Ishikawa (cell line): ENCODE measurements around the gene ZNF70.

Experiments used
- CEBPB ChIP-seq: IDR thresholded peaks from 2 replicates; pipeline ENCODE4 v1.6.1; 2012
- CREB1 ChIP-seq: IDR thresholded peaks from 2 replicates; pipeline ENCODE4 v1.6.1; 2012; ENCODE audit warnings: low read depth
- EGR1 ChIP-seq: IDR thresholded peaks from 2 replicates; pipeline ENCODE4 v1.6.1; 2012
- EP300 ChIP-seq: IDR thresholded peaks from 2 replicates; pipeline ENCODE4 v1.6.1; 2012; ENCODE audit warnings: borderline replicate concordance
- FOXM1 ChIP-seq: IDR thresholded peaks from 2 replicates; pipeline ENCODE4 v1.6.1; 2012; ENCODE audit warnings: low read depth, borderline replicate concordance
- NFIC ChIP-seq: IDR thresholded peaks from 2 replicates; pipeline ENCODE4 v1.6.1; 2012
- RAD21 ChIP-seq: IDR thresholded peaks from 2 replicates; pipeline ENCODE4 v1.6.1; 2012; ENCODE audit warnings: low read depth
- TAF1 ChIP-seq: IDR thresholded peaks from 2 replicates; pipeline ENCODE4 v1.6.1; 2012; ENCODE audit warnings: low read depth, mild to moderate bottlenecking
- TCF12 ChIP-seq: IDR thresholded peaks from 2 replicates; pipeline ENCODE4 v1.6.1; 2012; ENCODE audit warnings: low read depth
- TEAD4 ChIP-seq: IDR thresholded peaks from 2 replicates; pipeline ENCODE4 v1.6.1; 2012
- YY1 ChIP-seq: IDR thresholded peaks from 2 replicates; pipeline ENCODE4 v1.6.1; 2012; ENCODE audit warnings: low read depth
- ZBTB7A ChIP-seq: IDR thresholded peaks from 2 replicates; pipeline ENCODE4 v1.6.1; 2012; ENCODE audit warnings: low read depth
- TF ChIP-seq, protein P1 (sequence below): IDR thresholded peaks from 2 replicates; pipeline ENCODE4 v1.6.1; 2012; ENCODE audit warnings: low read depth, mild to moderate bottlenecking
- TF ChIP-seq, protein P2 (sequence below): IDR thresholded peaks from 2 replicates; pipeline ENCODE4 v1.6.1; 2012
- TF ChIP-seq, protein P3 (sequence below): IDR thresholded peaks from 2 replicates; pipeline ENCODE4 v1.6.1; 2012

ZNF70 gene

DNA sequence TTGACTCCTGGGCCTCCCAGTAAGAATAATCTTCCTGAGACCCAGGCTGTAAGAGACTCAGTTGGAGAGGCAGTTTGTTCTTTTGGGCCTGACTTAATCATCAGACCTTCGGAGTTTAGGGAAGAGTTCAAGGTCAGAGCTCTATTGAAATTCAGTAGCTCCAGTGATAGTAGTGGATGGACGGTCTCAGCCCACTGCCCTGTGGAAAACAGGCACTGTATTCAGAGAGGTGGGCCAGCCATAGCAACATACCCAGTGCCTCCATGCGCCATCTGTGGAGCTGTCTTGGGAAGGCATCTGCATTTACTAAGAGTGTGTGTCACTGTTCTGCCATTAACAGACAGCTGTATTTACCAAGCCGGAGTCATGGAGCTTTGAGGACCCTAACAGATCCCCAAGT lies 38.7 kb upstream of the ZNF70 start:
- TF ChIP-seq NFIC: no peak
- TF ChIP-seq EP300: no peak
- no peak for TF ChIP-seq TEAD4
- TF ChIP-seq, protein P1, sequence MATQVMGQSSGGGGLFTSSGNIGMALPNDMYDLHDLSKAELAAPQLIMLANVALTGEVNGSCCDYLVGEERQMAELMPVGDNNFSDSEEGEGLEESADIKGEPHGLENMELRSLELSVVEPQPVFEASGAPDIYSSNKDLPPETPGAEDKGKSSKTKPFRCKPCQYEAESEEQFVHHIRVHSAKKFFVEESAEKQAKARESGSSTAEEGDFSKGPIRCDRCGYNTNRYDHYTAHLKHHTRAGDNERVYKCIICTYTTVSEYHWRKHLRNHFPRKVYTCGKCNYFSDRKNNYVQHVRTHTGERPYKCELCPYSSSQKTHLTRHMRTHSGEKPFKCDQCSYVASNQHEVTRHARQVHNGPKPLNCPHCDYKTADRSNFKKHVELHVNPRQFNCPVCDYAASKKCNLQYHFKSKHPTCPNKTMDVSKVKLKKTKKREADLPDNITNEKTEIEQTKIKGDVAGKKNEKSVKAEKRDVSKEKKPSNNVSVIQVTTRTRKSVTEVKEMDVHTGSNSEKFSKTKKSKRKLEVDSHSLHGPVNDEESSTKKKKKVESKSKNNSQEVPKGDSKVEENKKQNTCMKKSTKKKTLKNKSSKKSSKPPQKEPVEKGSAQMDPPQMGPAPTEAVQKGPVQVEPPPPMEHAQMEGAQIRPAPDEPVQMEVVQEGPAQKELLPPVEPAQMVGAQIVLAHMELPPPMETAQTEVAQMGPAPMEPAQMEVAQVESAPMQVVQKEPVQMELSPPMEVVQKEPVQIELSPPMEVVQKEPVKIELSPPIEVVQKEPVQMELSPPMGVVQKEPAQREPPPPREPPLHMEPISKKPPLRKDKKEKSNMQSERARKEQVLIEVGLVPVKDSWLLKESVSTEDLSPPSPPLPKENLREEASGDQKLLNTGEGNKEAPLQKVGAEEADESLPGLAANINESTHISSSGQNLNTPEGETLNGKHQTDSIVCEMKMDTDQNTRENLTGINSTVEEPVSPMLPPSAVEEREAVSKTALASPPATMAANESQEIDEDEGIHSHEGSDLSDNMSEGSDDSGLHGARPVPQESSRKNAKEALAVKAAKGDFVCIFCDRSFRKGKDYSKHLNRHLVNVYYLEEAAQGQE: no peak
- TF ChIP-seq, protein P2, sequence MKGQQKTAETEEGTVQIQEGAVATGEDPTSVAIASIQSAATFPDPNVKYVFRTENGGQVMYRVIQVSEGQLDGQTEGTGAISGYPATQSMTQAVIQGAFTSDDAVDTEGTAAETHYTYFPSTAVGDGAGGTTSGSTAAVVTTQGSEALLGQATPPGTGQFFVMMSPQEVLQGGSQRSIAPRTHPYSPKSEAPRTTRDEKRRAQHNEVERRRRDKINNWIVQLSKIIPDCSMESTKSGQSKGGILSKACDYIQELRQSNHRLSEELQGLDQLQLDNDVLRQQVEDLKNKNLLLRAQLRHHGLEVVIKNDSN: no peak
- TF ChIP-seq YY1: no peak
- no peak for TF ChIP-seq EGR1
- TF ChIP-seq FOXM1: no peak
- no peak for TF ChIP-seq TAF1

DNA sequence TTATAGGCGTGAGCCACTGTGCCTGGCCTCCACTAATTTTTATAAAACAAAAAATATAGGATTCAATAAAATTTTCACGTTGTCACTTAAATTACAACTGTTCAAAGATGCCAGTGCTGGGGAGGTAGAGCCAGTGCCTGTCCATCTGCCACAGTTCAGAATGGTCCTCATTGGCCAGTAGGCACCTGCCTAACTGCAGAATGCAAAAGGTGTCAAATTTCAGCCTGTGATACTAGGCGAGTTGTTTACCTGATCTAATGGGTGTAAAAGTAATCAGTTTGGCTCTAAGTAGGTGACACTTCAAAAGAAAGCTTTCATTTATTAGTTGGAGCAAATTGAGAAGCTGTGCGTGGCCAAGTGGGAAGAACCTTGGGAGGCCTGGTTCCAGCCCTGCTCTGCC lies 38.2 kb upstream of the ZNF70 start:
- TF ChIP-seq CEBPB (no peak), RAD21 (no peak), YY1 (no peak), TAF1 (no peak), ZBTB7A (no peak)

DNA sequence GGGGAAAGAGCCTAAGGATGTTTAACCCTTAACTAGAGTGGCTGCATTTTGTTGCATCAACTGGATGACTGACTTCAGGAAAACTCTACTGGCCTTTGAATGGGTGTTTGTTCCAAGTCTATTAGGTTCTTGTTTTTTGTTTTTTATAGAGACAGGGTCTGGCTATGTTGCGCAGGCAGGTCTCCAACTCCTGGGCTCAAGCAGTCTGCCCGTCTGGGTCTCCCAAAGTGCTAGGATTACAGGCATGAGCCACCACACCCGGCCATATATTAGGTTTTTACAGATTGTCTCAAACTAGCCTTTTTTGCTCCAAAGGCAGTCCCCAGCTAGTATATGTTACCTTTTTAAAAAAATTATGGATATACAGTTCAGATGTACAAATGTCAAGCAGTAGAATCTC lies 37.0 kb upstream of the ZNF70 start:
- no peak for TF ChIP-seq NFIC

DNA sequence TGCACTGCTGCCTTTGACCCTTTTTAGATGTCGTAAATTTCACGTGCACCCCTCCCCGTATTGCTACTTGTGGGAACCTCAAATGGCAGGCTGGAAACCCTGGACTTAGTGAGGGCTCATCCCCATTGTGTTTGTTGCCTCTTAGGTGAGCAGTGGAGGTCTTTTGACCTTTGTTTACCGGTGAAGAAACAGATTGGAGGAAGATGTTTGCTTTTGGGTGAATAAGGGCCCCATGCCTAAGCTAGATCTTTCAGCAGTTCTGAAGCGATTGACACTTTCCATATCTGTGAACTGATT lies 36.6 kb upstream of the ZNF70 start:
- no peak for TF ChIP-seq TCF12
- no peak for TF ChIP-seq EGR1
- TF ChIP-seq RAD21: no peak
- TF ChIP-seq, protein P3, sequence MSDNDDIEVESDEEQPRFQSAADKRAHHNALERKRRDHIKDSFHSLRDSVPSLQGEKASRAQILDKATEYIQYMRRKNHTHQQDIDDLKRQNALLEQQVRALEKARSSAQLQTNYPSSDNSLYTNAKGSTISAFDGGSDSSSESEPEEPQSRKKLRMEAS: no peak
- TF ChIP-seq FOXM1: no peak
- no peak for TF ChIP-seq TEAD4
- no peak for TF ChIP-seq CREB1
- TF ChIP-seq YY1: no peak
- TF ChIP-seq CEBPB: no peak
- TF ChIP-seq, protein P1: no peak
- TF ChIP-seq ZBTB7A: no peak
- TF ChIP-seq EP300: no peak
- no peak for TF ChIP-seq TAF1
- TF ChIP-seq, protein P2: no peak
- no peak for TF ChIP-seq NFIC

DNA sequence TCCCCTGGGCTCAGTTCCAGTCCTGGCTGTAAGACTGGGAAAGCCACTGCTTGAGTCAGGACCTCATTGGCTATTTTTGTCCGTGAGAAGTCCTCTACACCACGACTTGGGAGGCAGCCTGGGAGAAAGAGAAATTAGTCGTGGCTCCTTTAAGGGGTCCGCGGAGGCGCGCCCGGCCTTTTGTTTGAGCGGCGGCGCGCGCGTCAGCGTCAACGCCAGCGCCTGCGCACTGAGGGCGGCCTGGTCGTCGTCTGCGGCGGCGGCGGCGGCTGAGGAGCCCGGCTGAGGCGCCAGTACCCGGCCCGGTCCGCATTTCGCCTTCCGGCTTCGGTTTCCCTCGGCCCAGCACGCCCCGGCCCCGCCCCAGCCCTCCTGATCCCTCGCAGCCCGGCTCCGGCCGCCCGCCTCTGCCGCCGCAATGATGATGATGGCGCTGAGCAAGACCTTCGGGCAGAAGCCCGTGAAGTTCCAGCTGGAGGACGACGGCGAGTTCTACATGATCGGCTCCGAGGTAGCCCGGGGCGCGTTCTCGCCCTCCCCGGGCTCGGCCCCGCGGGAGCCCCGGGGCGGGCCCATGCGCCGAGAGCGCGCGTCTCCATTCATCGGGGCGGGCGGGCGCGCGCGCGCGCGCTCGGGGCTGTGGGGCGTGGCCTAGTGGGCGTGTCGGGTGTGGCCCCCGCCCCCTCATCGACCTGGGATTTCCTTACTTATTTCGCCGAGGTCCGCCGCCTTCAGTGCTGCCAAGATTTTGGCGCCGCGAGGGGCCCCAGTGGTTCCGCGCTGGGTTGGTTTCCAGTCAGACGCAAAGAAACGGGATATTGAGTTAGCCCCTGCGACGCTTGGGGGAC lies 36.1 kb upstream of the ZNF70 start, which contains the start of gene SMARCB1:
TSS of gene SMARCB1 (plus strand) at position 215 of the 848 bp plus-strand sequence. CDS start at position 419, 204 bp downstream.
- TF ChIP-seq, protein P3: 0 out of 2 replicates have a peak, but pooled peaks have one; percentile 8
- TF ChIP-seq TAF1 (peak; percentile 51), EP300 (no peak; the same call in 1 of the 2 replicates), FOXM1 (no peak), CREB1 (no peak), EGR1 (peak; percentile 57), ZBTB7A (0 out of 2 replicates have a peak, but pooled peaks have one; percentile 15), NFIC (peak; percentile 47; the same call in 1 of the 2 replicates), YY1 (0 out of 2 replicates have a peak, but pooled peaks have one; percentile 34), TCF12 (no peak), TEAD4 (no peak; the same call in 1 of the 2 replicates), RAD21 (no peak)
- TF ChIP-seq, protein P1: no peak
